Measurements from ENCODE around the gene SH3TC1.

Gene SH3TC1

GRCh38 chr4:8164194-8164565 is 34.9 kb upstream of the SH3TC1 start:
- DNase-seq = no peak

DNA sequence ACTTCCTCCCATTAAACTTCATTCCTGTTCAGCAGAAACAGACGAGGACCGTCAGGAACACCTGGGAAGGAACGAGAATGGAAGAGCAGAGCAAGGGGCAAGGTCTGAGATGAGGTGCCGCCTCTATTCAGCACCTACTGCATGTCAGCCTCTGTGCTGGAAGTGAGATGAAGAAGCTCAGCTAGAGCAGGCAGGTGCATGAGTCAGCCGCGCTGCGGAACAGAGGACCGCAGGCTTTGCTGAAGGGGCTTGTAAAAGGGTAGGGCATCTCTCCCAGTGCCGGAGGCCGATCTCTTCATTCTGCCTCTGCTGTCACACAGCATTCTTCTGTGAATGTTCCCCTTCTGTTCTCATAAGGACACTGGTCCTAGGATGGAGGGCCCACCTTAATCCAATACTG is 34.4 kb upstream of the SH3TC1 start:
- DNase-seq = no peak

DNA sequence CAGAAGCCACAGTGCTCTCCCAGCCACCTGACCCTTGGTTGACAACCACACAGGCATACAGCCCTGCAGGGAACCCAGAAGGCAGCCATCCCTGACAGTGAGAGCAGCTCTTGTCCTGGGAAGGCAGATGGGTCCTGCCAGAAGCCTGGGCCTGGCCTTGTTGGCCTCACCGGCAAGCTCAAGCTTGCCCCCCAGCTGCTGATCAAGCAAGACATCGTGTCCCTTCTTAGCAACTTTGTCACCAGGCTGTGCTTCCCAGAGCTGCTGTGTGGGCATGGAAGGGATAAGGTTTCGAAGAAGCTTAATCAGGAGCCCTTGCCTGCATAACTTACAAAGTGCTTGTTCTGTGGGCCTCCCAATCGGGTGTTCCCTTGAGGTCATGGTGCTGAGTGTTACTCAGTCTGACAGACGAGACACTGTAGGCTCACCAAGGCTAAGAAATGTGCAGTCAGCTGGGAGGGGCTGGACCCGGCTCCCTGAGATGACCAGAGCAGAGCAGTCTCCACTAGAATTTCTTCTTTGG is 33.7 kb upstream of the SH3TC1 start:
- DNase-seq = peak; percentile 4

- DNase-seq = no peak
Measured at GRCh38 chr4:8167291-8167690, 31.8 kb upstream of the SH3TC1 start.

DNA sequence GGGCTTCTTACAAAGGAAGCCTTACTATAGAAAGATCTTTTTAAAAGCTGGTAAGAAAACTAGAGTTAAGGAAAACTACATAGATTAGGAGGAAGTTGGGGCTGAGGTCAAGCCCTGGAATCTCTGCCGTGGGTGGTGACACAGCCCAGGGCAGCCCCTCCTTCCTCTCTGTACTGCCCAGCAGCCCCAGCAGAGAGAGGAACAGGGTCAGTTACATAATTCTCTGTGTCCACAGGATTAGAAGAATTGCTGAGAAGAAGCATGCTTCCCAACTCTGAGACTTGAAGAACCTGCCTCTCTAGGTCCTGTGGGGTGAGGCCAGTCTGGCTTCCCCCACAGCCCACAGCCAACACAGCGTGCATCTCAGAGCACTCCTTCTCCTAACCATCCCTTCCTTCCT is 31.3 kb upstream of the SH3TC1 start:
- no peak for DNase-seq

GRCh38 chr4:8168232-8168631 is 30.9 kb upstream of the SH3TC1 start:
- DNase-seq = no peak

DNA sequence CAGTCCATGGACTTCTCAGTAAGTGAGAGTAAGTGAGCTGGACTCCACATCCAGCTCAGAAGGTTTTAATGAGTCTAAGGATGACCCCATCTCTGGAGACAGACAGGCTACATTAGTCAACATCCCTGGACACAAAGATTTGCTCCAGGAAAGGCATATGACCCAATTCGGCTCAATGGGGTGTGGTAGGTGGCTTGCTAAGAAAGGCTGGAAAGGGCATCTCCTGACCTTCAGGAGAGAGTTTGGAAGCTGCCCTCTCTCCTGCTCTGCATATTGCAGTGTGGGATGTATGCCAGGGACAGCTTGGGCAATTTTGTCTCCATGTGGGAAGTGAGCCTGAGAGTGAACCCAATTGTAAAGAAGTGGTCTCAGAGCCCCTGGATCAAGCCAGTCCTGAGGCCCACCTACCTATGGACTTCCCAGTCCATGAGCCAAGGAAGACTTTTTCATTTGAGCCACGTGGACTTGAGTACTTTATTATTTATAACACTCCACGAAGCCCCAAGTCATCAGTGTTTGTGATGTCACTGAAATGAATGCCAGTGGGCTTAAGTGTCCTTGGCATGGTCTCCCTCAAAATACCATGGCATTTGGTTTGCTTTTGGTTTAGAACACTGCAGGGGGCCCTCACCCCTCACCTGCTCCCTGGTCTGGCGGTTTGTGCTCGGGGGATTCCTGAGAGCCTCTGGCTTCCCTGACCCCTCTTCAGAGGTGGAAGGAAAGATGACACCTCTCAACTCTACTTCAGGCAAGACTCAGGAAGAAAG is 30.1 kb upstream of the SH3TC1 start:
- no peak for DNase-seq

DNA sequence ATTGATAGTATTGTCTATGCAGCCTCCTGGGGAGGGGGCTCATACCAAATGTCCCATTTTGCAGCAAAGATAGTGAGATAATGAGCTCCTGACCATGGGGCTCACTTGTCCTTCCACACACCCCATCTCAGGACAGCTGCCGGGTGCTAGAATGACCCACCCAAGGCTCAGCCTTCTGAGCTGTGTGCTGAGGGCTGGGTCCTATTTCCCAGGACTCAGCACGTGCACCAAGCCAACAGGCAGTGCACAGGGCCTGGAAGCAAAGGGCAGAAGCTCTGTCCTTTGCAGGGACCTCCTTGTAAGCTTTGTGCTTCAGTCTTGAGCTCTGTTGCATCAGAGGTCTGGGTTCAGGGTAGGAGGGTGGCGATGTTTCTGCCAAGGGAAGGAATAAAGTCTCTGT is 29.3 kb upstream of the SH3TC1 start:
- DNase-seq = no peak

DNA sequence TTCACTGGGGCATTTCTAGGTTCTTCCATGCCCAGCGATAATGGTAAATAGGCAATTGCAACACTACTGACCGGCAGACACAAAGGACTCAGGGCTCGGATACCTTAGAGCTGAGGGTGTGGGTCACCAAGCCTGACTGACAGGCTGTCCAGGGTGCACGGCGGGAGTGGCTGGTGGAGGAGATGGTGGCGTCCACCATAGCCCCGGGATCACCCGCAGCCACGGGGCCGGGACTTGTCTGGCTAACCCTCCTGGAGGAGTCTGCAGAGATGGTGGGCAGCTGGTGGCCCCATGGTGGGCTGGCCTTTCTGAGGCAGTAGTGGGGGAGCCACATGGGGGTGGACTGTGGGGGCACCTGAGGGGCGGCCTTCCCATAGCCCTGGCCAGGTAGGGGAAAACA is 28.7 kb upstream of the SH3TC1 start:
- no peak for DNase-seq

- no peak for DNase-seq
Measured at GRCh38 chr4:8171266-8171665, 27.8 kb upstream of the SH3TC1 start.

DNA sequence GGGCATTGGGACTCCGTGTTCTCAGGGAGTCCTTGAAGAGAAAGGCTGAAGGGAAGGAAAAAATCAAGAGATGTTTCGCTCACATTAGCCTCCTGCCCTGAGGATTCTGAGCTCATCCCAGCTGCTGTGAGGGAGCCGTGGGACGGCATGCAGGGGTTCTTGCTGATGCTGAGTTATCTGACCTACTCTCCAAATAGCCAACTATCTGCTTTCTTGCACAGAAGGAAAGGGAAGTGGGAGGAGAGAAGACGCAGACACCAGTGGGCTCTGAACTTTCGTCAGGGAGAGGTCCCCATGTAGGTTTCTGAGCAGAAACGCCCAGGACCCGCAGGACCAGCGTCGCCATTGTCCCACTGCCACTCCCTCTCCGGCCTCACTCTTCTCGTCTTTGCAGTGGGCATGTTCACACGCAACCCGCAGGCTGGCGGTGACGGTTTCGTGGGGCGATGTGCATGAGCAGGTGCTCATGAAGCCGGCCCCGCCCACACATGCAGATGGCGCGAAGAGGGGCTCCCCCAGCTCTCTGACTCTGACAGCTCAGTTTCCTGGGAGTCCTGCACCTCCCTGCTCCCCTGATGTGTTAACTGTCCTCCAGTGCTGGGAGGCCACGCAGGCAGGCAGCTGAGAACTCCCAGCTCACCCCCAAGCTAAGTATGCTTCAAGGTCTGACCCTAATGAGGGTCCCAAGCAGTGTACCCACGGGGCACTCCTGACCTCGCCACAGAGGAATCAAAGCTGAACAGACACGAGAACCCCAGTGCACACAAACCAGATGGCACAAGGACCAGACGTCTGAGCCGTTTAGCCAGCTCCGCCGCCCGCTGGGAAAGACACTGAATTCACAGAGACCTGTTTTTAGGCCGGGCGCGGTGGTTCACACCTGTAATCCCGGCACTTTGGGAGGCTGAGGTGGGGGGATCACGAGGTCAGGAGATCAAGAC is 26.8 kb upstream of the SH3TC1 start:
- DNase-seq = no peak

DNA sequence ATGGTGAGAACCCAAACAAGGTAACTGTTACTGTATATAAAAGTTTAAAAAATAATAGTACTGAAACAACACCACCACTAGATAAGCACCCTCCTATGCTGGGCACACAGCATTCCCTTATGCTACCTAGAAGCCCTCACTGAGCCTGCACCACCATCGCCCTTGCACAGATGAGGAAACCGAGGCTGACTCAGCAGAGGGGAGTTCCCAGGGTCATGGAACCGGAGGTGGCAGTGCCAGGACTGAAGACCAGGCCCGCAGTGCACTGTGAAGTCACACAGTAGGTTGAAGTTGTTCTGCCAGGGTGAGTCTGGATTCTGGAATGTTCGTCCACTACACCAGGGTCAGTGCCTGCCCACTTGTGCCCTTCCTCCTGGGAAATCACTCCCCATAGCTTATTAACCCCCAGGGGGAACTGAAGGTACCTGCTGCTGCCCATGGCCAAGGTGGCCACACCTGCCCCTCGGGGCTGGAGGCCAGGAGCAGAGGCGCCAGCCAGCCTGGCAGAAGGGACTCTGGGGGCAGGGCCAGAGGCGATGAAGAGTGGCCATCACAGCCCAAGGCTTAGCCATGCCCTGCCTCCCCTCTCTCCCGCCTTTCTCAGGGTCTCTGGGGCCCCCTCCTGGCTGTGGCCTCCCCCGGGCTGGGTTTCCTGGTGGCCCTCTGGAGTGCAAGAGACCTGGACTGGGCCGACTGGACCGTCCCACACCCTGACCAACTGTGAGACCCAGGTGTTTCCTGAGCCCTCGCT is 25.4 kb upstream of the SH3TC1 start:
- no peak for DNase-seq

GRCh38 chr4:8174970-8175369 is 24.1 kb upstream of the SH3TC1 start:
- DNase-seq = no peak

DNA sequence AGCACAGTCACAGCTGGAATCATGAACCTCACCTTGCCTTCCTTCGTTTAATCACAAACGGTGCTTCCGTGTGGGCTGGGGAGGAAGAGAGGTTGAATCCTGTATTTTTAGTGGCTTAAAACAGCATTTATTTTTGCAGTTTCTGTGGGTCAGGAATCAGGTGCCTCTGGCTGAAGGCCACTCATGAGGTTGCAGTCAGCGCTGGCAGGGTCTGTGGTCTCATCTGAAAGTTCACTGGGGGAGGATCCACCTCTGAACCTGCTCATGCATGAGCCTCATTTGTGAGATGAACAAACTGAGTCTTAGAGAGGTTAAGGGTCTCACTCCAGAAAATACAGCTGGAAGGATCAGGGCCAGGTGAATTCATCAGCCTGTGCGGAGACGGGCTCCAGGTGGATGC is 23.4 kb upstream of the SH3TC1 start:
- DNase-seq = no peak

GRCh38 chr4:8176547-8177399 is 22.3 kb upstream of the SH3TC1 start:
- peak; percentile 35 for DNase-seq

DNA sequence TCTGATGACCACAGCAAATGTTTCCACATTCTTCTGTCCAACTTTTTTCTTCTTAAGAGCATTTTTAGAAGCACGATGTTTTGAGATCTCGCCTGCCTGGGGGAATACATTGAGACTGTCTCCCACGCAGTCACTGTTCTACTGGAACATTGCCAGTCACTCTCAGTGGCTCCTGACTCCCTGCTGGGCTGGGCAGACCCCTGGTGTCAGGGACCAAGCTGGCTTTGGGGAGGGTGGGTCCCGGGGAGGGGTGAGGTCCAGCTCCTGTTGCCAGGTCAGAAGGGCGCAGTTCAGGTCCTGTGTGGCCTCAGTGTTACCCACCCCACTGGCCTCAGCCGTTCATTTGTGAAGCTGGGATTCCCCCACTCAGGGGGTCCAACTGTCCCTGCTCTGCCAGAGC is 21.5 kb upstream of the SH3TC1 start:
- DNase-seq = no peak

DNA sequence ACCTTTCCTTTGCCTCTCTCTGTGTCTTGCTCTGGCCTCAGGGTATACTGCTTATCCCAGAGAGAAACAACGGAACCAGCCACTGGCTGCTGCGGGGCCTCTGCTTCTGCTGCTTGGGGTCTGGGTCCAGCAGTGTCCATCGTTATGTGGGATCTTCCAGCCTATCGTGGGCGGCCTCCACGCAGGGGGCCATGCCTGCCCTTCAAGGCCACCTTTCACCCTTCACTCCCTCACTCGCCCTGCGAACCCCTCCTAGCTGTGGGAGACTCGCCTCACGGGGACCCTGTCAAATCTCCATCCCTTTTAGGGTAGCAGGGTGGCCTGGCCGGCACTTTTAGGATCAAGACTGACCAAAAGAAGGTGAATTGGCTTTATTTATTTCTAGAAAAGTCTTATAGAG is 21.1 kb upstream of the SH3TC1 start:
- DNase-seq = no peak

DNA sequence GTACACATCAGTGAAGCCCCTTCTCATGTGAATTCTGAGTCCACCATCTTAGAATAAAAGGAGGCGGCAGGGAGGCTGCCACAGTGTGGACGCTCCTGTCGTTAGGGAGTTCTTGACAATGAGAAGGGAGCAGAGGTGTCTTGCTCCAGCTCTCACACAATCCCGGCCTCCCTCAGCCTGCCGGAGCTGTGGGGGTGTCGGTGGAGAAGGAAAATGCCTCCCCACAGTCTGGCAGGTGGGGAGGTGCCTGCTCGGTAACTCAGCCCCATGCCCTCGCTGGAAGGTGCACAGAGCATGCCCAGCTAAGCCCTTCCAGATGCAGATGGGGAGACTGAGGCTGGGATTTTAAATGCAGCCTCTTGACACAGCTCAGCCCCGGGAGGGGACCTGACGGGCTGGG is 20.0 kb upstream of the SH3TC1 start:
- no peak for DNase-seq

- no peak for DNase-seq
Measured at GRCh38 chr4:8179771-8180170, 19.3 kb upstream of the SH3TC1 start.

- DNase-seq = no peak
Measured at GRCh38 chr4:8180310-8181093, 18.6 kb upstream of the SH3TC1 start.

GRCh38 chr4:8181119-8181518 is 18.0 kb upstream of the SH3TC1 start:
- DNase-seq = no peak

DNA sequence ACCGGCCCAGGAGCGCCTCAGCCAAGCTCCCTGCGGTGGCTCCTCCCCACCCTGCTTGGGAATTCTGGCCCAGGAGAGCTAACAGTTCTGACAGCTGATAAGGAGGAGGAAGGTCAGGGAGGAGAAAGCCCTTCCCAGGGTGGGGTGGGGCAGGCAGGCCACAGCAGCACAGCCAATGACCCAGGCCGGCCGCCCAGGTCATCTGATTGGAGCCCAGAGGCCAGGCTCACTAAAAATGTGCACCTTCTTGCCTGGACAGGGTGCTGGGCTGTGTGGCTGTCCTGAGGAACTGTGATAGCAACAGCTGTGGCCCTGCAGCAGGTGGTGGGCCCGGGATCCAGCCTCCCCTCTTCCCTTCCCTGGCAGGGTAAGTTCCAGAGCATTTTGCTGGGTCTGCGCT is 17.2 kb upstream of the SH3TC1 start:
- DNase-seq = no peak

All from NCI-H345 (cell line).